GM12875 (cell line): Measurements from ENCODE around the gene ARHGEF28.

ENCODE experiments used
- H3K4me3 ChIP-seq: one replicate; pipeline ENCODE4 v1.5.1; 2011; ENCODE audit warnings: low read depth, low read length, control low read depth
- TF ChIP-seq, protein P1 (sequence below): IDR thresholded peaks from 2 replicates; pipeline ENCODE4 v1.5.1; 2011; ENCODE audit warnings: low read depth, mild to moderate bottlenecking, control low read depth, inconsistent platforms, low read length, moderate library complexity, borderline replicate concordance; ENCODE audit not compliant: insufficient read depth

The ARHGEF28 gene

DNA sequence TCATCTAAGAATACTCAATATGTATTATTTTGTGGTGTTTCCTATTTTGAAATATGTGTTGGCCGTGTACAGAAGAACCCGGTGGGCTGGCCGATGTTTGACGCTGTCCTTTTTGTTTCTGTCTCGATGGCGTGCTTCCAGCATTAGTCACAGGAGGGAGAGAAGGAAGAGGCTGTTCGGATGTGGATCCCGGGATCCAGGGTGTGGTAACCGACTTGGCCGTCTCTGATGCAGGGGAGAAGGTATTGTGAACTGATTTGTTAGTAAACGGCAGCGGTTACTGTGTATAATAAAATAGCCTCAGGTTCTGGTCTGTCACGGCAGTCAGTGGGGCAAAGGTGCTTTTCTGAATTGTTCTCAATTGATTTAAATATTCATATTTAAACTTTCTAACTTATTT is 275.0 kb downstream of the ARHGEF28 start:
- TF ChIP-seq, protein P1, sequence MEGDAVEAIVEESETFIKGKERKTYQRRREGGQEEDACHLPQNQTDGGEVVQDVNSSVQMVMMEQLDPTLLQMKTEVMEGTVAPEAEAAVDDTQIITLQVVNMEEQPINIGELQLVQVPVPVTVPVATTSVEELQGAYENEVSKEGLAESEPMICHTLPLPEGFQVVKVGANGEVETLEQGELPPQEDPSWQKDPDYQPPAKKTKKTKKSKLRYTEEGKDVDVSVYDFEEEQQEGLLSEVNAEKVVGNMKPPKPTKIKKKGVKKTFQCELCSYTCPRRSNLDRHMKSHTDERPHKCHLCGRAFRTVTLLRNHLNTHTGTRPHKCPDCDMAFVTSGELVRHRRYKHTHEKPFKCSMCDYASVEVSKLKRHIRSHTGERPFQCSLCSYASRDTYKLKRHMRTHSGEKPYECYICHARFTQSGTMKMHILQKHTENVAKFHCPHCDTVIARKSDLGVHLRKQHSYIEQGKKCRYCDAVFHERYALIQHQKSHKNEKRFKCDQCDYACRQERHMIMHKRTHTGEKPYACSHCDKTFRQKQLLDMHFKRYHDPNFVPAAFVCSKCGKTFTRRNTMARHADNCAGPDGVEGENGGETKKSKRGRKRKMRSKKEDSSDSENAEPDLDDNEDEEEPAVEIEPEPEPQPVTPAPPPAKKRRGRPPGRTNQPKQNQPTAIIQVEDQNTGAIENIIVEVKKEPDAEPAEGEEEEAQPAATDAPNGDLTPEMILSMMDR, result no peak
- no peak overlapping the region for H3K4me3 ChIP-seq

DNA sequence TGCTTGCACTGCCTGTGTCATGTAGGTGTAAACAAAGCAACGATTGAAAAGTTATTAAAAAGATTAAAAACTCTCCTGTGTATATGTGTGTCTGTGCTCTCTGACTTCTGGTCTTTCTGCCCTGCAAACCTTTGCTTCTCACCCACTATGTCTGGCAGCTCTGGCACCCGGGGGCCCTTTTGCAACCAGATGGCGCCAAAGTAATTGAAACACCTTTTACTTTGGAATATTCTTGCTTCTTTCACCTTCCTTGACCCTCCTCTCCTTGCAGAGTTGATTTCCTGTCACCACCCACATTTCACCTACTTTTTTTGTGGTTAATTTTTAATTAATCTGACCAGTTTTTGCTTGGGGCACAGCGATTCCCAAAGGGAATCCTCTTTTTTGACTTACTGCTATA is 275.5 kb downstream of the ARHGEF28 start:
- no peak overlapping the region for H3K4me3 ChIP-seq
- TF ChIP-seq, protein P1, result no peak

DNA sequence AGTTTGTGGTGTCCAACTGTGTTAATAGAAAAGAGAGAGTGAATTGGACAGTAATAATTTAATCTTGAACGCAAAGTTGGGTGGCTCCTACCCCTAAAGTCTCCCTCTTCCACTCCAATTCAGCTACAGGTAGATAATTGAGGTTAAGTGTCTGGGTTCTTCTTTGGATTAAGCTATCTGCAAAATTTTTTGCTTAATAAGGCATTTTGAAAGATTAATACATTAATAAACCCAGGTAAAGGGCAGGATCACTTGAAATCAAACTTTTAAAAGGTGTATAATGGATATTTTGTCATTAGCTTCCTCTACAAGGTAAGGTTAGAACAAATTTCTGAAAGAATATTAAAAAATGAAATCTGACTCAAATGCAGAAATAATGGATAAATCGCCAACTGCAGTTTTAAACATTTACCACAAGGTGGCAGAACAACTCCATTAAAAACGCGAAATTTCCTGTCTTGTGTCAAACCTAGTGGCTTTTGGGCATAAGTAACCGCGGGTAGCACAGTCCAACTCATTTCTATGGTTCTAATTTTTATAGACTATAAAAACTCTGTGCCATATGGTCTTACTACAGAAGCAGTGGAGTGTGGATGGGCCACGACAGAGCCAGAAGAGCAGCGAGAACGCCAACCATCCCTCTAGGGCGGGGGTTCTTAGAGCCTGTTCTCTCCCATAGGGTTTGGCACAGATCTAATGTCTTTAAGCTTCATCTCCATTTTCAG is 276.5 kb downstream of the ARHGEF28 start:
- H3K4me3 ChIP-seq, result no peak overlapping the region
- TF ChIP-seq, protein P1, result peak; percentile 27; the same call in 1 of the 2 replicates

DNA sequence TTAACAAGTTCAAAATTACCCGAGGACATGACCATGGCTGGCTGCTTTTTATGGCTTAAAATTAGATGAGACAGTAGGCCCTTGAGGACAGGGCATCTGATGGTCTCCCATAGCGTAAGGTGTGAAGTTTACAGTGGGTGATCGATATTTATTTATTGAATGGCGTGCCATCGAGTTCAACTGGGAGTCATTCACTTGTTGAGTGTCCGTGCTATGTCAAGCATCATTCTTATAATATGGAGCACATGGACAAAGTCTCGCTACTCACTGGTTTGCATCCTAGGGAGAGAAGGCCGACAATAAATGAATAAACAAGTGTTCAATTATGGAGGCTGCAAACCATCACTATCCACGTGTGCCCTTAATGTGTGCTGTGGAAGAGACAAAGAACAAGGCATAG is 277.2 kb downstream of the ARHGEF28 start:
- H3K4me3 ChIP-seq, result no peak overlapping the region
- TF ChIP-seq, protein P1, result no peak

DNA sequence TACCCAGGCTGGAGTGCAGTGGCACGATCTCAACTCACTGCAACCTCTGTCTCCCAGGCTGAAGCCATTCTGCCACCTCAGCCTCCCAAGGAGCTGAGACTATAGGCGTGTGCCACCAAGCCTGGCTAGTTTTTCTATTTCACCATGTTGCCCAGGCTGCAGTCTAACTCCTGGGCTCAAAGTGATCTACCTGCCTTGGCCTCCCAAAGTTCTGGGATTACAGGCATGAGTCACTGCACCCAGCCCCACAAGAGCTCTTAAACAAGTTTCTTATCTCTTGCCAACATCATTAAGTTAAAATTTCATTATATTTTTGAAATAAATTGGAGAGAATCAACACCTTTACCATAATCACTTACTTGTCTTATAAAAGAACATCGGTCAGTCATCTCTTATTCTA is 280.3 kb downstream of the ARHGEF28 start:
- no peak overlapping the region for H3K4me3 ChIP-seq
- TF ChIP-seq, protein P1, result no peak

DNA sequence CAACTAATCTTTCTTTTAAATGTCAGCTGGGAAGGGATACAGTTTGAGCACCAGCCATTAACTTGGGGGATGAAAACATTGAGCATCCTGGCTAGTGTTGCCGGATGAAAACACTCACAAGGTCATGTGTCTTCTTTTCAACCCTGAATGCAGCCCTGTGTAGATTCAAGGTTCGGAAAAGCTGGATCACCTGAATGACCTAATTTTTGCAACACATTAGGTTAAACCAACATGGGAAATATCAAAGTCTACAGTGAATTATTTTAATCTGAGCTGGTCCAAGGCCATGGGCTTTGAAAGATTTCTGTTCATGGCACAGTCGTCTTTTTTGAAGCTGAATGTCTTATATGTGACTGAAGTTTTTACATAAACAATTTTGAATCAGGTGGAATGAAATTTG is 281.2 kb downstream of the ARHGEF28 start:
- TF ChIP-seq, protein P1, result no peak
- no peak overlapping the region for H3K4me3 ChIP-seq

DNA sequence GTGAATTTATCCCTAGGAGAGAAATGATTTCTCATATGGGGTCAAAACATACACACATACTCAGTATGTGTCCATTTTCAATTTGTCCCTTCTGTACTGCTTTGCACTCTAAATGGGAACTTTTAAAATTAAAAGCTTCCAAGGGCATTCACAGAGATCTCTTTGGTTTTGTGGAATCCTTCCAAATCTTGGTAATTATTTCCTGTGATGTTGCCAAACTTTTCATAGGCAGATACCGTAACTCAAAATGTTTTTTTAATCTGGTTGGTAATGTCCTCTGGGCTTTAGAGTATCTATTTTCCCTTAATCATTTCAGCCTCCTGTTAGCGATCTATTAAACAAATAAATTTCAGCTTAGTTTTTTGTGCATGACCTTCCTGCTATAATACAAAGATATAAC is 282.4 kb downstream of the ARHGEF28 start:
- no peak overlapping the region for H3K4me3 ChIP-seq
- TF ChIP-seq, protein P1, result no peak
